IMR-90 (cell line): ENCODE measurements around the gene GPC5. TPM values are rescaled to one million over a fixed set of nuclear protein-coding genes. Genes with fewer than 3 reads are reported as not detected.

Source experiments
- ATAC-seq: fragments of 200-7000 bp; cut with Tn5 transposase; 2 replicates; pipeline ENCODE4 v1.9.1; 2020; ENCODE audit warnings: low read depth, mild to moderate bottlenecking, moderate library complexity
- BruUV-seq: library from RNA; stranded (reverse); fragments of 400-500 nt; replicated peaks from 2 replicates; lab custom pipeline; 2021; lab: Mats Ljungman, UMichigan
- CTCF ChIA-PET: fragments of 300-600 bp; formaldehyde crosslinking; extraction: SDS; loops from one replicate; lab custom pipeline; 2021; ENCODE audit warnings: antibody characterized with exemption; lab: Yijun Ruan, JAX
- POLR2A ChIA-PET: fragments of 300-600 bp; sonication (Branson Sonifier 250); formaldehyde crosslinking; loops from one replicate; lab custom pipeline; 2022; ENCODE audit warnings: antibody characterized with exemption; ENCODE audit not compliant: unreplicated experiment; lab: Charles Lee
- DNase-seq: peaks from one replicate; pipeline ENCODE4 v3.0.0; 2013
- H2AFZ ChIP-seq: replicated peaks from 2 replicates; pipeline ENCODE3; 2013; ENCODE audit warnings: low read length, mild to moderate bottlenecking; ENCODE audit not compliant: poor library complexity
- H2AK5ac ChIP-seq: 2 replicates; pipeline ENCODE4 v1.6.1; 2013; ENCODE audit warnings: low read depth, low read length, inconsistent platforms
- H2AK9ac ChIP-seq: replicated peaks from 2 replicates; pipeline ENCODE3; 2013; ENCODE audit warnings: mild to moderate bottlenecking, low read depth, low read length, moderate library complexity; ENCODE audit not compliant: poor library complexity
- H2BK120ac ChIP-seq: 2 replicates; pipeline ENCODE4 v1.6.1; 2013; ENCODE audit warnings: low read depth, low read length, inconsistent platforms
- H2BK15ac ChIP-seq: 3 replicates; pipeline ENCODE4 v1.6.1; 2013; ENCODE audit warnings: low read depth, low read length, inconsistent platforms
- H2BK20ac ChIP-seq: 2 replicates; pipeline ENCODE4 v1.6.1; 2013; ENCODE audit warnings: low read depth, mild to moderate bottlenecking, inconsistent platforms, low read length, moderate library complexity
- H2BK5ac ChIP-seq: 2 replicates; pipeline ENCODE4 v1.6.1; 2013; ENCODE audit warnings: mild to moderate bottlenecking, low read depth, low read length, inconsistent platforms; ENCODE audit not compliant: poor library complexity, severe bottlenecking
- H3K14ac ChIP-seq: replicated peaks from 2 replicates; pipeline ENCODE4 v1.6.1; 2013; ENCODE audit warnings: low read depth, low read length, inconsistent platforms
- H3K18ac ChIP-seq: 2 replicates; pipeline ENCODE4 v1.6.1; 2013; ENCODE audit warnings: low read depth, low read length, control low read depth
- H3K23ac ChIP-seq: 2 replicates; pipeline ENCODE4 v1.6.1; 2013; ENCODE audit warnings: low read depth, low read length, inconsistent platforms
- H3K27ac ChIP-seq: 2 replicates; pipeline ENCODE4 v1.5.1; 2013; ENCODE audit warnings: mild to moderate bottlenecking, control low read depth, low read length; ENCODE audit not compliant: insufficient read depth
- H3K27me3 ChIP-seq: 2 replicates; pipeline ENCODE4 v1.6.1; 2013; ENCODE audit warnings: low read length; ENCODE audit not compliant: control insufficient read depth, insufficient read depth
- H3K36me3 ChIP-seq: 2 replicates; pipeline ENCODE4 v1.6.1; 2013; ENCODE audit warnings: low read length, mixed read lengths; ENCODE audit not compliant: control insufficient read depth, insufficient read depth
- H3K4ac ChIP-seq: 2 replicates; pipeline ENCODE4 v1.6.1; 2013; ENCODE audit warnings: low read depth, low read length, inconsistent platforms
- H3K4me1 ChIP-seq: 2 replicates; pipeline ENCODE4 v1.6.1; 2013; ENCODE audit warnings: low read length, mixed read lengths; ENCODE audit not compliant: control insufficient read depth, insufficient read depth
- H3K4me2 ChIP-seq: 2 replicates; pipeline ENCODE4 v1.6.1; 2013; ENCODE audit warnings: low read depth, mild to moderate bottlenecking, control low read depth, low read length, moderate library complexity
- H3K4me3 ChIP-seq: 2 replicates; pipeline ENCODE4 v1.5.1; 2013; ENCODE audit warnings: low read depth, mild to moderate bottlenecking, control low read depth, low read length, moderate library complexity; ENCODE audit not compliant: insufficient read depth
- H3K56ac ChIP-seq: 2 replicates; pipeline ENCODE4 v1.6.1; 2013; ENCODE audit warnings: low read length, inconsistent platforms; ENCODE audit not compliant: insufficient read depth; ENCODE audit errors: extremely low read depth
- H3K79me1 ChIP-seq, 2 experiments: 2 replicates each; pipeline ENCODE4 v1.6.1; 2013; ENCODE audit warnings: low read length in 2 of 2, inconsistent platforms in 1 of 2, low read depth in 1 of 2
- H3K9ac ChIP-seq: 2 replicates; pipeline ENCODE4 v1.6.1; 2013; ENCODE audit warnings: low read depth, low read length, control low read depth
- H3K9me1 ChIP-seq: 2 replicates; pipeline ENCODE4 v1.6.1; 2013; ENCODE audit warnings: low read length, inconsistent platforms; ENCODE audit not compliant: insufficient read depth
- H3K9me3 ChIP-seq: 2 replicates; pipeline ENCODE4 v1.6.1; 2013; ENCODE audit warnings: low read length; ENCODE audit not compliant: control insufficient read depth, insufficient read depth
- H4K20me1 ChIP-seq: 2 replicates; pipeline ENCODE4 v1.6.1; 2013; ENCODE audit warnings: low read length, inconsistent platforms; ENCODE audit not compliant: insufficient read depth
- H4K5ac ChIP-seq: 2 replicates; pipeline ENCODE4 v1.6.1; 2013; ENCODE audit warnings: mild to moderate bottlenecking, low read depth, low read length, control low read depth
- H4K8ac ChIP-seq, 2 experiments: 2 replicates each; pipeline ENCODE4 v1.6.1; 2013; ENCODE audit warnings: low read depth in 2 of 2, low read length in 2 of 2, control low read depth in 1 of 2, inconsistent platforms in 1 of 2
- H4K91ac ChIP-seq: 2 replicates; pipeline ENCODE4 v1.6.1; 2013; ENCODE audit warnings: low read depth, low read length, inconsistent platforms; ENCODE audit not compliant: insufficient read depth
- BHLHE40 ChIP-seq: fragments of 150-350 bp; IDR thresholded peaks from 2 replicates; pipeline ENCODE4 v1.6.1; 2016; ENCODE audit warnings: mild to moderate bottlenecking, low read depth, low read length
- CEBPB ChIP-seq: IDR thresholded peaks from 2 replicates; pipeline ENCODE4 v1.6.1; 2012; ENCODE audit warnings: low read depth, low read length, improper control_type of control experiment
- CHD1 ChIP-seq: IDR thresholded peaks from 2 replicates; pipeline ENCODE4 v1.6.1; 2012; ENCODE audit warnings: low read depth, low read length, improper control_type of control experiment
- CTCF ChIP-seq: conservative IDR thresholded peaks from 2 replicates; pipeline ENCODE4 v1.5.1; 2012; ENCODE audit warnings: mild to moderate bottlenecking, low read depth, low read length, improper control_type of control experiment
- ELK1 ChIP-seq: fragments of 150-350 bp; IDR thresholded peaks from 2 replicates; pipeline ENCODE4 v1.6.1; 2016; ENCODE audit warnings: low read depth, mild to moderate bottlenecking, low read length, moderate library complexity, borderline replicate concordance
- MAFK ChIP-seq: IDR thresholded peaks from 2 replicates; pipeline ENCODE4 v1.6.1; 2012; ENCODE audit warnings: low read depth, low read length, improper control_type of control experiment
- MXI1 ChIP-seq: IDR thresholded peaks from 2 replicates; pipeline ENCODE4 v1.6.1; 2012; ENCODE audit warnings: low read depth, mild to moderate bottlenecking, low read length, moderate library complexity, borderline replicate concordance
- RAD21 ChIP-seq: IDR thresholded peaks from 2 replicates; pipeline ENCODE4 v1.6.1; 2012; ENCODE audit warnings: low read length, improper control_type of control experiment
- RFX5 ChIP-seq: IDR thresholded peaks from 2 replicates; pipeline ENCODE4 v1.8.0; 2012; ENCODE audit warnings: low read depth, mild to moderate bottlenecking, low read length, moderate library complexity
- WGBS, 2 experiments: methylation state at CpG; one replicate each; pipeline versions ENCODE4 v1.1.5 to v1.1.7; 2013; ENCODE audit warnings: missing lambda C conversion rate in 2 of 2; ENCODE audit not compliant: insufficient read length in 1 of 2; ENCODE audit errors: extremely low coverage in 2 of 2; 5-methylcytosine and 5-hydroxymethylcytosine counted together
- dilution Hi-C: fragments of 300-500 bp; cut with HindIII; formaldehyde crosslinking; loops from one replicate; pipeline ENCODE4 v1.14.3; 2018; ENCODE audit warnings: low sequenced_read_pairs; ENCODE audit not compliant: unreplicated experiment
- in situ Hi-C: fragments of 300-500 bp; cut with MboI; formaldehyde crosslinking; loops from 3 replicates; pipeline ENCODE4 v1.14.3; 2019; ENCODE audit warnings: low sequenced_read_pairs, inconsistent platforms, mixed read lengths
- intact Hi-C: fragments of 100-400 bp; cut with micrococcal nuclease; formaldehyde crosslinking; loops from 2 replicates; pipeline ENCODE4 v1.10.0; 2022
- polyA plus RNA-seq, 3 experiments: library from polyadenylated mRNA; depleted of rRNA; stranded (reverse); fragments of >200 nt; gene quantifications; 2 replicates each; pipeline ENCODE4 v1.2.3, GENCODE V29; 2012; ENCODE audit warnings: low replicate concordance in 1 of 3
- total RNA-seq: library from RNA; depleted of rRNA; stranded (reverse); fragments of >200 nt; gene quantifications from 2 replicates; pipeline ENCODE4 v1.2.3, GENCODE V29; 2012

The GPC5 gene
- total and polyA plus RNA-seq, 2 of the 4 experiments (the other 2 are of a cell fraction), result 0.94 to 1.8 TPM

- H2BK20ac ChIP-seq, result no peak overlapping the region
- no peaks in the 10 kb centered on the region for H3K9me1 ChIP-seq
- H3K27ac ChIP-seq, result no peak overlapping the region
- CTCF ChIA-PET, result no interaction called here
- dilution Hi-C loops (no loop called here), in situ Hi-C loops (no loop called here), intact Hi-C loops (no loop called here)
- no peak overlapping the region for H2AFZ ChIP-seq
- POLR2A ChIA-PET, result no interaction called here
- BruUV-seq, result no TSS peak
- no peaks in the 10 kb centered on the region for H4K20me1 ChIP-seq
- no peak overlapping the region for H3K56ac ChIP-seq
- H2BK5ac ChIP-seq, result no peak overlapping the region
- no peak overlapping the region for H4K8ac ChIP-seq
- 0% methylated on average over 1 of the region's 1 CpG; no CpG with 5 or more reads in 1 of the 2 experiments for WGBS, 2 experiments
- no peak overlapping the region for H3K4me2 ChIP-seq
- no peak overlapping the region for H3K9ac ChIP-seq
- no peak overlapping the region for H2BK120ac ChIP-seq
- no peak overlapping the region for H3K23ac ChIP-seq
- no peak overlapping the region for H3K4me3 ChIP-seq
- DNase-seq, result no peak
- H3K4ac ChIP-seq, result no peak overlapping the region
- no peak overlapping the region for H2AK5ac ChIP-seq
- no peaks in the 10 kb centered on the region for H3K79me1 ChIP-seq
- no peak overlapping the region for H2AK9ac ChIP-seq
- H3K36me3 ChIP-seq, result no peaks in the 10 kb centered on the region
- ATAC-seq, result no peak
- TF ChIP-seq CTCF, result no peak
- no peak for TF ChIP-seq MXI1
- no peak for TF ChIP-seq CHD1
- TF ChIP-seq RAD21, result no peak
- TF ChIP-seq CEBPB, result no peak
- no peak for TF ChIP-seq BHLHE40
- no peak for TF ChIP-seq RFX5
- no peak for TF ChIP-seq ELK1
- TF ChIP-seq MAFK, result no peak
- no peaks in the 10 kb centered on the region for H3K27me3 ChIP-seq
- no peak overlapping the region for H2BK15ac ChIP-seq
- H4K5ac ChIP-seq, result no peak overlapping the region
- no peaks in the 10 kb centered on the region for H3K4me1 ChIP-seq
- H3K18ac ChIP-seq, result no peak overlapping the region
- no peak overlapping the region for H3K14ac ChIP-seq
- H4K91ac ChIP-seq, result no peak overlapping the region
- no peaks in the 10 kb centered on the region for H3K9me3 ChIP-seq
Observed at GRCh38 chr13:91758724-91759123, 360.3 kb downstream of the GPC5 start.
